NOMO-1 treated with dmso at 0.1 percent for 144 hours (cell line): Measurements from ENCODE around the gene CSNK1A1.
"Not testable (repeated sequence)": the region's sequence is repeated elsewhere in the genome, so short reads cannot be mapped to it uniquely, and the experiment has no call there.

ENCODE experiments used
- DNase-seq: peaks from one replicate; lab custom pipeline; 2025; ENCODE audit not compliant: unreplicated experiment; lab: John Stamatoyannopoulos, UW

CSNK1A1 gene

DNA sequence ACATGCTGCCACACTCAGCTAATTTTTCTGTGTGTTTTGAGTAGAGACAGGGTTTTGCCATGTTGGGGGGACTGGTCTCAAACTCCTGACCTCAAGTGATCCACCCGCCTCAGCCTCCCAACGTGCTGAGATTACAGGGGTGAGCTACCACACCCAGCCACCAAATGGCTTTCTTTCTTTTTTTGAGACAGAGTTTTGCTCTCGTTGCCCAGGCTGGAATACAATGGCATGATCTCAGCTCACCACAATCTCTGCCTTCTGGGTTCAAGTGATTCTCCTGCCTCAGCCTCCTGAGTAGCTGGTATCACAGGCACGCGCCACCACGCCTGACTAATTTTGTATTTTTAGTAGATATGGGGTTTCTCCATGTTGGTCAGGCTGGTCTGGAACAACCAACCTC is 15.5 kb downstream of the CSNK1A1 start:
- DNase-seq: not testable (repeated sequence)

DNA sequence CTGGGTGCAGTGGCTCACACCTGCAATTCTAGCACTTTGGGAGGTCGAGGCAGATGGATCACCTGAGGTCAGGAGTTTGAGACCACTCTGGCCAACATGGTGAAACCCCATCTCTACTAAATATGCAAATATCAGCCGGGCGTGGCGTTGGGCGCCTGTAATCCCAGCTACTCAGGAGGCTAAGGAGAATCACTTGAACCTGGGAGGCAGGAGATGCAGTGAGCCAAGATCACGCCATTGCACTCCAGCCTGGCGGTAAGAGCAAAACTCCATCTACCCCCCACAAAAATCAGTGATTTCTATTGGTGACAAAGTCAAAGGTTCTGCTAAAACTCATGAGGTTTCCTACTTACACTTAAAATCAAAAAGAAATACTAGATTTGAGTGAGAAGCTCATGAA is 18.8 kb downstream of the CSNK1A1 start:
- no peak for DNase-seq

DNA sequence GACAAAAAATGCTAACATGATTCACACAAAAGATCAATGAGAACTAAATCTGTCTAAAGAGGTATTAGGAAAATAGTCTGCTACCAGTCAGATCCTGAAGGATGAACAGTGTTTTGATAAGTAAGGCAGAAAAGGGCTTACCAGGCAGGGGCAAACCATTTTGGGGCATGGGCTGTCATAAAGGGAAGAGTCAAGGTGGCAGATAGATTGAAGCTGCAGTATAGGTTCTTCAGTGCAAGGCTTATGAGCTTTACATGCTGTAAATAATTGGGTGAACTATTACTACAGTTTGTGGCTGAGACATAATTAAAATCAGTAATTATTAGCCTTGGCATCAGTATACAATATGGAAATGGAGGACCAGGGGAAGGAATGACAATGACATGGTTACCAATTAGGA is 21.8 kb downstream of the CSNK1A1 start:
- no peak for DNase-seq

DNA sequence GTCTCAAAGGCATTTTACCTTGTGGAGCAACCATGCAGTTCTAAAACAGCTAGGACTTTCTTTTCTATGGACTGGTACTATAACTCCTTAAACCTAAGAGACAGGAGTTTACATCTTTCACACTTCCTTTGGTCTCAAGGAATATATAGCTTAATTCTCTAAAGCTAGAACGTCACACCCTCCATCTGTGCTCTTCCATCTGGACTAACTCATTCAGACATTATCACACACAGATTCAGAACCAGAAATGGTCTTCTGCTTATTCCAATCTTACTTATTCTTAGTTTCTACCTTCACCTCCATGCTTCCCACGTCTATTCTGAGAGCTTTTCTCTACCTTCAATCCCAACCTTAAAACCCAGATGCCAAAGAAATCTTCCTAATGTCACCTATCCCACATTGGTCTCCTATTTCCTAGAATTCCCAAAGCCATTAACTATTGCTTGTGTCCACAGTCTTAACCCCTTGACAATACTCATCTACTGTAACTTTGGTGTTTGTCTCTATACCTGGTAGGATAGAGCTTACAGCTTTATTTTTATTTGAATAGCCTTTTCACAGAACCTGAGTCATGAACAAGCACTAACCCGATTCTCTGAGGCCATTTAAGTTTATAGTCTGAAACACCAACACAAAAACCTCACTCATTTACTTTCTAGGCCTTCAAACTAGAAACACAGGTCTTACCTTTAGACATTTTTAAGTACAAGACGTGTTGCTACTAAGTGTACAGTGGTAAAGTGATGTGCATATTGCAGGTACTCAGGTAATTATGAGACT is 22.8 kb downstream of the CSNK1A1 start:
- no peak for DNase-seq

DNA sequence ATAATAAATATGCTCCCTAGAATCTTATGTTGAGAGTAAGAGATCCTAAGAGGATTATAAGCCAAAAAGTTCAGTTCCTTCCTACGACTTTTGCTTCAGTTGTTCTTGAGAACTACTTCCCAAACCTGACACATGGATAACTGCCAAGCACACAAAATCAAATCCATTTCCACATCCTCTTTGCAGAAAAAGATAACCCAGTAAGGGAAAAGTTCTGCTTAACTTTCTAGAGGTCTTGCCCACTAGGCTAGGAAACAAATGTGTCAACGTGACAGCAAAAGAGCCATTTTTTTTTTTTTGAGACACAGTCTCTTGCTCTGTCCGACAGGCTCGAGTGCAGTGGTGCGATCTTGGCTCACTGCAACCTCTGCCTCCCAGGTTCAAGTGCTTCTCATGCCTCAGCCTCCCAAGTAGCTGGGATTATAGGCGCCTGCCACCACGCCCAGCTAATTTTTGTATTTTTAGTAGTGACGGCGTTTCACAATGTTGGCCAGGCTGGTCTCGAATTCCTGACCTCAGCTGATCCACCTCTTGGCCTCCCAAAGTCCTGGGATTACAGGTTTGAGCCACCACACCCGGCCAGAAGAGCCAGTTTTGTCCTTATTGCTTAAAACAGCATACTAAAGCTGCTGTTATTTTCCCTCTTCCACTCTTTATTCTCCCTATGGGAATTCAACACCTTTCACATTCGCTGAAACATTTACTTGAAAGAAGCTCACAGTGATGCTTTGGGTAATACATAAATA is 24.2 kb downstream of the CSNK1A1 start:
- no peak for DNase-seq

GRCh38 chr5:149521739-149522685 is 29.2 kb downstream of the CSNK1A1 start:
- no peak for DNase-seq

GRCh38 chr5:149519601-149520000 is 31.6 kb downstream of the CSNK1A1 start:
- DNase-seq: no peak

DNA sequence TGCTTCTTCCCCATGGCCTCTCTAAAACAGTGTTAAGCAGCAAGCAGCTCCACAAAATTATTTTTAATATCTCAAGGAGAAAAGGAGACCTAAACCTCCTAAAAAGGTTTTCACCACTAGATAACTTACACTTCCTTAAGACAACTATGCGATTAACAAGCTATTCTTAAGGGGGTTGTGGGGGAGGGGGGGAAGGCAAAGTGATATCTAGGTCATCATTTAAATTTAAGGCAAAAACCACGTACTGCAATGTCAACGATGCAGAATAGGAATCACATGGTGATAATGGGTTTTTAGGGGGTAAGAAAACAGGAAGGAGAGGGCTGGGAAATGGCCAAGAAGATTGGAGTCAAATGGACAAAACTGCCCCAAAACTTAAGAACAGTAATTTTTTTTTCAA is 32.6 kb downstream of the CSNK1A1 start:
- DNase-seq: no peak

DNA sequence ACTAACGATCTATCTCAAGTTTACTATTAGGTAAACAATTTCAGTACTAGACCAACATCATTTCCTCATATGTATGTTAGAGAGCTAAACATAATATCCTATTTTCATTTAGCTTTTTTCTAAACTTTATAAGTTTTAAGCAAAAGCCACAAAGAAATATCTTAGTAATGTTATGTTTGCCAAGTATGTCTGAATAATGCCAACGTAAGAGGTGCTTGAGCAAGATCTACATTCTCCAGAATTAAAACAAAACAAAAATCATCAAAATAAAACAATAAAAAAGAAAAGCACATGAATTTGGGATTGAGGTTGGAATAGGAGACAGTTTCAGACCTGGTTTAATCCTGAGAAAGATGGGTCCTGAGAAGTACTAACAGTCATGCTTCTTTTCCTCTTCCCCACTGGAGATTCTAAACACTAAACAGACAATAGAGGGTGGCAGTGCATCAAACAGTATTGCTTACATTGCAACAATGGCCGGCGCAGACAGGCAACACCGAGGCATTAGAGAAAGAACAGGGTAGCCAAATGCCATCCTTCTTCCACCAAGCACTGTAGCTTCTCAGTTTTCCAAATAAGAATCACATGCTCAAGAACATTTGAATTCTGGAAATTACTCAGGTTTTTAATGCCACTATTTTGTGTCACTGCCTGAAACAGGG is 33.6 kb downstream of the CSNK1A1 start:
- no peak for DNase-seq

GRCh38 chr5:149514512-149514911 is 36.7 kb downstream of the CSNK1A1 start:
- DNase-seq: no peak

DNA sequence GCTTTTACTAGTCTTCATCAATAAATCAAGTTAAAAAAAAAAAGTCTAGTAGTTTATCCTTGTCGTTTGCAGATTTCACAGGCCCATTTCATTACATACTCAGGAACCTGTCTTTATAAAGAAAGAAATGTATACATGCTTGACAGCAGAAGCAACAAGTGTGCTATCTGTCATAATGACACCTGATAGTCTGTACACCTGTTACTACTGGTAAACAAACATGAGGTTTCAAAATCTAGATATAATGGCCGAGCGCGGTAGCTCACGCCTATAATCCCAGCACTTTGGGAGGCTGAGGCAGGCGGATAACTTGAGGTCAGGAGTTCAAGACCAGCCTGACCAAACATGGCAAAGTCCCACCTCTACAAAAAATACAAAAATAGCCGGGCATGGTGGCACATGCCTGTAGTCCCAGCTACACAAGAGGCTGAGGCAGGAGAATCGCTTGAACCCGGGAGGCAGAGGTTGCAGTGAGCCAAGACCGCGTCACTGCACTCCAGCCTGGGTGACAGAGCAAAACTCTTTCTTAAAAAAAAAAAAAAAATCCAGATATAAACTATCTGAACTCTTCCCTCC is 37.8 kb downstream of the CSNK1A1 start:
- not testable (repeated sequence) for DNase-seq

GRCh38 chr5:149510136-149510535 is 41.1 kb downstream of the CSNK1A1 start:
- DNase-seq: no peak

GRCh38 chr5:149504677-149505076 is 46.6 kb downstream of the CSNK1A1 start:
- no peak for DNase-seq

- no peak for DNase-seq
Measured at GRCh38 chr5:149503006-149503405, 48.2 kb downstream of the CSNK1A1 start.

DNA sequence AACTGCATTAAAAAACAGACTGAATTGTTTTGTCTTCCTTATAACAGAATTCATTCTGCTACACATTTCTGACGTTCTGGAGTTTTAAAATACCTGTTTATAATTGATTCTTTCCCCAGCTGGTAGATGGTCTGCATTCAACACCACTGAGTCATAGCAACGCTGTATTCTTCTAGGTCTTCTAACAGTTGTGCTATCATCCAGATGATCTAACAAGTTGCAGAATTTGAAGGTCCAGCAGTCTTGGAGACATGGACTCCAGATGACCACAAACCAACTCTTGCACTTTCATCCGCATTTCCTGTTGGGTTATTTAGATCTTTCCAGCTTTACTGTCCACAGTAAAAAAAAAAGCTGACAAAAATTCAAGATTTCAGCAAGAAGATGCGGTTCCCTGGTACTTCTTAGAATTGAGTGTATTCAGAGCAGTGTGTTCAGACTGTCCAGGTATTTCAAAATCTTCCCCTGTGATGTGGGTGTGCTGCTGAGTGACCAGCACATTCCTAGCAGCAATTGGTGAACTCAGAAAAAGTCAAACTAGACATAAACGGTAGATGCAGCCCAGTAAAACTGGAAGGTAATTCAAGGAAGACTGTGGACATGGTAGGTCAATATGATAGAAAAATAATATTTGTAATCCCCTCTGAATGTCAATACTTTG is 50.2 kb downstream of the CSNK1A1 start:
- DNase-seq: no peak

DNA sequence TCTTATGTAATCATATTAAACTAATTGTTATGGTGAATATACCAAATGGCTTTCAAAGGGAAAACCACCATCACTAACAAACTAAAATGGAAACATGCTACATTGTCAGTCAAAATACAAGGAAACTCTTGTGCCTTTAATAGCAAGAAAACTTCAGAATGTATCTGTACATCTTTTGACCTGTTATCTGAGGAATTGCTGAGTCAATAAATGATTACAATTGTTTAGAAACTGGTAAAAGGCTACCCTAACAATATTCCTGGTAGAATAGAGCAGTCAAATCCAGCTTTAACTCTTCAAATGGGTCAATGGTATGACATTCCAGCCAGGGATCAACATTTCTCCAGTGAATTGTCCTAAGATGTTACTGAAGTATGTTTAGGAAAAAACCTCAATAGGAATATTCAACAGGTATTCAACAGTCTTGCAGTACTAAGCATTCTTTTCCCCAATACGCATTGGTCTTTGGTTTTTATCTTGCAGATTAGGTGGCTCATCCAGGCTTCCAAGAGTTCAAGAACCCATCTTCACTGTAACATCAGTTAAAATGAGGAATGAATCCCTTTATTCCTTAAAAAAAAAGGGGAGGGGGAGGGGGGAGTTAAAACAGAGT is 52.4 kb downstream of the CSNK1A1 start:
- DNase-seq: no peak

DNA sequence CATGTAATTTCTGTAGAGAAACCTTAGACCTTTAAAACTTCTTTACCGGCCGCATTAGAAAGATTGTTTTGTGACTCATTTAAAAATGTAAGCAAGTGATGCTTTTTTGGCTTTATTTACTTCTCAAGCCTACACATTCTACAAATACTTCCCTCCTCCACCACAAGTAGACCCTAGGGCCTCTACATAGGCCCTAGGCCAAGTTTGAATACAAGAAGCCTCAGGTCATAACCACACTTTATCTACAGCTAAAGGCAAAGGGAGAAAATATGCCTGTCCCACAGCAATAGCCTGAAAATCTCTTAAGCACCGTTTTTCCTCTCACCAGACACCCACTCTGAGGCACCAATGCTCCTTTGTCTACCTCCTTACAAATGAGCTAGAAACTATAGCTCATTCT is 53.9 kb downstream of the CSNK1A1 start:
- no peak for DNase-seq

DNA sequence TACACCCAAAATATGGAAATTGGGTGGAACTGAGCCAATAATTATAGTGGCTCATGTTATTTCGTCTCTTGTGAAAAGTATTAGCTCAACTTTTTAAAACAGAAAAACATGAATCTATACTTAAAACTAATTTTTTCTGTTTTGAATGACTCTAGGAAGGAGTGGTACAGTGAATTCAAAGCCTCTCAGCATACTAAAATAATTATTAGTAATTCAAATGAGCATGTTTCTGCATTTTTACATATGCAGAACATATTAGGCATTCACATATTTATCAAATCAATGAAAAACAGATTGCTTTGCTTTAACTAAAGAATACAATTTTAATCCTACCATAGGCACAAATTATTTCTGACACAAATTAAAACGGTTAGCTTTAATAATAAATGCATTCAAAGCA is 54.3 kb downstream of the CSNK1A1 start:
- no peak for DNase-seq

GRCh38 chr5:149496166-149496565 is 55.1 kb downstream of the CSNK1A1 start:
- DNase-seq: no peak

GRCh38 chr5:149495673-149496072 is 55.6 kb downstream of the CSNK1A1 start:
- DNase-seq: no peak
